PFSK-1 (cell line): ENCODE data around the gene NPW.

Source experiments
- FOXP2 ChIP-seq: optimal IDR thresholded peaks from 2 replicates; pipeline ENCODE3; 2011; ENCODE audit warnings: borderline replicate concordance, control low read depth, inconsistent platforms; ENCODE audit not compliant: insufficient read depth; ENCODE audit errors: extremely low read length, extremely low read depth
- POLR2AphosphoS5 ChIP-seq: IDR thresholded peaks from 2 replicates; pipeline ENCODE4 v1.6.1; 2012; ENCODE audit warnings: low read depth, mild to moderate bottlenecking, control low read depth, low read length, moderate library complexity
- REST ChIP-seq, 2 experiments: IDR thresholded peaks; 2 replicates each; pipeline versions ENCODE4 v1.6.1 to v1.8.0; 2011 to 2012; ENCODE audit warnings: low read depth in 2 of 2, low read length in 2 of 2, control low read depth in 1 of 2, inconsistent platforms in 1 of 2, mild to moderate bottlenecking in 1 of 2, moderate library complexity in 1 of 2; ENCODE audit not compliant: insufficient read depth in 1 of 2
- SIN3A ChIP-seq: IDR thresholded peaks from 2 replicates; pipeline ENCODE4 v1.6.1; 2012; ENCODE audit warnings: mild to moderate bottlenecking, low read length, moderate library complexity, borderline replicate concordance; ENCODE audit not compliant: insufficient read depth
- TAF1 ChIP-seq: IDR thresholded peaks from 2 replicates; pipeline ENCODE4 v1.6.1; 2012; ENCODE audit warnings: low read length, control low read depth, borderline replicate concordance; ENCODE audit not compliant: insufficient read depth

Gene NPW

GRCh38 chr16:2056681-2057407 lies 37.3 kb downstream of the NPW start:
- TF ChIP-seq TAF1 (no peak), POLR2AphosphoS5 (no peak), FOXP2 (no peak), SIN3A (no peak), REST (IDR thresholded peaks at IDR 0.05; ENCODE audit: insufficient read depth in 1 of 2, low read depth in 2 of 2, low read length in 2 of 2) (no peak)

GRCh38 chr16:2057438-2057837 lies 37.9 kb downstream of the NPW start:
- TF ChIP-seq FOXP2 (no peak), REST (IDR thresholded peaks at IDR 0.05; ENCODE audit: insufficient read depth in 1 of 2, low read depth in 2 of 2, low read length in 2 of 2) (no peak), POLR2AphosphoS5 (no peak)

GRCh38 chr16:2058420-2058819 lies 38.8 kb downstream of the NPW start:
- no peak for TF ChIP-seq POLR2AphosphoS5
- no peak for TF ChIP-seq SIN3A
- no peak for TF ChIP-seq TAF1
- no peak for TF ChIP-seq FOXP2
- no peak for TF ChIP-seq REST (IDR thresholded peaks at IDR 0.05; ENCODE audit: insufficient read depth in 1 of 2, low read depth in 2 of 2, low read length in 2 of 2)

- TF ChIP-seq REST (IDR thresholded peaks at IDR 0.05; ENCODE audit: insufficient read depth in 1 of 2, low read depth in 2 of 2, low read length in 2 of 2), result no peak
- TF ChIP-seq FOXP2, result no peak
These were observed 39.3 kb downstream of the NPW start for GRCh38 chr16:2058872-2059271.

GRCh38 chr16:2060346-2060745 lies 40.8 kb downstream of the NPW start:
- TF ChIP-seq SIN3A (no peak), POLR2AphosphoS5 (no peak), REST (IDR thresholded peaks at IDR 0.05; ENCODE audit: insufficient read depth in 1 of 2, low read depth in 2 of 2, low read length in 2 of 2) (no peak), FOXP2 (no peak)
